Endothelial cell of umbilical vein (primary cell): ENCODE data around the gene PCGF3. TPM values are rescaled to one million over a fixed set of nuclear protein-coding genes. Genes with fewer than 3 reads are reported as not detected.
"Not testable (repeated sequence)": the region's sequence is repeated elsewhere in the genome, so short reads cannot be mapped to it uniquely, and the experiment has no call there.

Source experiments
- BruUV-seq: library from RNA; stranded (reverse); fragments of 400-500 nt; replicated peaks from 2 replicates; lab custom pipeline; 2021; lab: Mats Ljungman, UMichigan
- CTCF ChIA-PET: fragments of 300-600, 350-600 bp; sonication (Branson Sonifier 250); formaldehyde crosslinking; loops from one replicate; lab custom pipeline; 2021; ENCODE audit warnings: antibody characterized with exemption, inconsistent platforms; lab: Charles Lee
- POLR2A ChIA-PET: fragments of 300-600, 350-600 bp; sonication (Branson Sonifier 250); formaldehyde crosslinking; loops from one replicate; lab custom pipeline; 2021; ENCODE audit warnings: antibody characterized with exemption, inconsistent platforms; lab: Charles Lee
- DNase-seq: peaks from one replicate; pipeline ENCODE4 v3.0.0-alpha.2; 2011; ENCODE audit warnings: low read depth, low spot score
- FAIRE-seq: peaks from 2 replicates; lab custom pipeline; 2011; peaks lifted over from hg19 to GRCh38; lab: Jason Lieb, UNC
- H2AFZ ChIP-seq: 2 replicates; pipeline ENCODE4 v1.6.0; 2012; ENCODE audit warnings: low read depth, low read length, control low read depth, inconsistent platforms
- H3K27ac ChIP-seq: 2 replicates; pipeline ENCODE4 v1.5.1; 2011; ENCODE audit warnings: low read depth, mild to moderate bottlenecking, control low read depth, low read length, moderate library complexity; ENCODE audit not compliant: insufficient read depth
- H3K27me3 ChIP-seq, 2 experiments: 2 replicates each; pipeline versions ENCODE4 v1.6.0 to v1.6.1; 2011; ENCODE audit warnings: low read length in 2 of 2, mixed read lengths in 1 of 2; ENCODE audit not compliant: control insufficient read depth in 2 of 2, insufficient read depth in 2 of 2
- H3K36me3 ChIP-seq, 2 experiments: 2 replicates in 1 of 2; 3 replicates in 1 of 2; pipeline ENCODE4 v1.5.1; 2011; ENCODE audit warnings: low read length in 2 of 2, mild to moderate bottlenecking in 1 of 2, moderate library complexity in 1 of 2; ENCODE audit not compliant: control insufficient read depth in 2 of 2, insufficient read depth in 2 of 2; ENCODE audit errors: extremely low read depth in 1 of 2
- H3K4me1 ChIP-seq: 3 replicates; pipeline ENCODE4 v1.5.1; 2011; ENCODE audit warnings: mild to moderate bottlenecking, low read length; ENCODE audit not compliant: control insufficient read depth, insufficient read depth; ENCODE audit errors: extremely low read depth
- H3K4me2 ChIP-seq: 2 replicates; pipeline ENCODE4 v1.6.1; 2011; ENCODE audit warnings: low read length, control low read depth, mixed read lengths; ENCODE audit not compliant: insufficient read depth
- H3K4me3 ChIP-seq, 3 experiments: fragments of 200-600 bp in 1 of 3; sonication (generic), shearing (Covaris generic) in 1 of 3; replicated peaks in 1 of 3; 2 replicates each; pipeline ENCODE4 v1.5.1; 2011 to 2016; ENCODE audit warnings: control low read depth in 3 of 3, low read length in 3 of 3, mild to moderate bottlenecking in 2 of 3, inconsistent platforms in 1 of 3, low read depth in 1 of 3, moderate library complexity in 1 of 3; ENCODE audit not compliant: insufficient read depth in 1 of 3
- H3K79me2 ChIP-seq: 2 replicates; pipeline ENCODE4 v1.6.0; 2012; ENCODE audit warnings: low read length, inconsistent platforms; ENCODE audit not compliant: control insufficient read depth, insufficient read depth
- H3K9ac ChIP-seq: replicated peaks from 2 replicates; pipeline ENCODE3; 2011; ENCODE audit warnings: low read length, control low read depth; ENCODE audit not compliant: insufficient read depth; ENCODE audit errors: extremely low read depth
- H3K9me1 ChIP-seq: replicated peaks from 3 replicates; pipeline ENCODE4 v1.6.0; 2011; ENCODE audit warnings: mild to moderate bottlenecking, low read length; ENCODE audit not compliant: control insufficient read depth, insufficient read depth; ENCODE audit errors: extremely low read depth
- H3K9me3 ChIP-seq: replicated peaks from 2 replicates; pipeline ENCODE4 v1.5.1; 2012; ENCODE audit warnings: low read length, inconsistent platforms; ENCODE audit not compliant: control insufficient read depth, insufficient read depth
- H4K20me1 ChIP-seq: replicated peaks from 2 replicates; pipeline ENCODE3; 2011; ENCODE audit warnings: mild to moderate bottlenecking, low read length; ENCODE audit not compliant: control insufficient read depth, insufficient read depth; ENCODE audit errors: extremely low read depth
- EZH2 ChIP-seq: IDR thresholded peaks from 2 replicates; pipeline ENCODE4 v1.6.1; 2012; ENCODE audit warnings: borderline replicate concordance, low read depth, mild to moderate bottlenecking, moderate library complexity, low read length, inconsistent platforms; ENCODE audit not compliant: severe bottlenecking
- FOS ChIP-seq: IDR thresholded peaks from 2 replicates; pipeline ENCODE4 v1.6.1; 2011; ENCODE audit warnings: mild to moderate bottlenecking, low read length, moderate library complexity, borderline replicate concordance; ENCODE audit not compliant: insufficient read depth
- GATA2 ChIP-seq: IDR thresholded peaks from 2 replicates; pipeline ENCODE4 v1.7.0; 2011; ENCODE audit warnings: low read depth, mild to moderate bottlenecking, moderate library complexity, mixed read lengths, low read length; ENCODE audit not compliant: insufficient read length, insufficient read depth
- POLR2AphosphoS5 ChIP-seq: IDR thresholded peaks from 2 replicates; pipeline ENCODE4 v1.6.1; 2012; ENCODE audit warnings: low read depth, mild to moderate bottlenecking, control low read depth, low read length, moderate library complexity; ENCODE audit not compliant: insufficient read depth
- dilution Hi-C: fragments of 300-500 bp; cut with MboI; formaldehyde crosslinking; loops from one replicate; pipeline ENCODE4 v1.15.0; 2019; ENCODE audit warnings: low sequenced_read_pairs; ENCODE audit not compliant: extremely low pct_ligation_motif_present
- intact Hi-C: fragments of 100-400 bp; cut with micrococcal nuclease; formaldehyde crosslinking; loops from one replicate; pipeline ENCODE4 v1.10.0; 2022
- polyA plus RNA-seq, 4 experiments: library from polyadenylated mRNA; depleted of rRNA in 3 of 4; stranded (reverse) in 3 of 4; unstranded in 1 of 4; fragments of >200 nt; gene quantifications; 2 replicates each; pipeline versions ENCODE4 v1.2.1 to v1.2.3, GENCODE V29; 2011 to 2012; ENCODE audit warnings: missing spikeins in 1 of 4
- total RNA-seq: library from RNA; stranded (reverse); gene quantifications from 2 replicates; pipeline ENCODE4 v1.2.3, GENCODE V29; 2021
- TF ChIP-seq, protein P1 (sequence below): IDR thresholded peaks from 2 replicates; pipeline ENCODE4 v1.6.1; 2011; ENCODE audit not compliant: insufficient read depth, insufficient read length

The PCGF3 gene
- total and polyA plus RNA-seq, 2 donors (not counting 3 experiments of a cell fraction or from before 2014, with no cell fraction given) = 70.2 to 91.8 TPM

DNA sequence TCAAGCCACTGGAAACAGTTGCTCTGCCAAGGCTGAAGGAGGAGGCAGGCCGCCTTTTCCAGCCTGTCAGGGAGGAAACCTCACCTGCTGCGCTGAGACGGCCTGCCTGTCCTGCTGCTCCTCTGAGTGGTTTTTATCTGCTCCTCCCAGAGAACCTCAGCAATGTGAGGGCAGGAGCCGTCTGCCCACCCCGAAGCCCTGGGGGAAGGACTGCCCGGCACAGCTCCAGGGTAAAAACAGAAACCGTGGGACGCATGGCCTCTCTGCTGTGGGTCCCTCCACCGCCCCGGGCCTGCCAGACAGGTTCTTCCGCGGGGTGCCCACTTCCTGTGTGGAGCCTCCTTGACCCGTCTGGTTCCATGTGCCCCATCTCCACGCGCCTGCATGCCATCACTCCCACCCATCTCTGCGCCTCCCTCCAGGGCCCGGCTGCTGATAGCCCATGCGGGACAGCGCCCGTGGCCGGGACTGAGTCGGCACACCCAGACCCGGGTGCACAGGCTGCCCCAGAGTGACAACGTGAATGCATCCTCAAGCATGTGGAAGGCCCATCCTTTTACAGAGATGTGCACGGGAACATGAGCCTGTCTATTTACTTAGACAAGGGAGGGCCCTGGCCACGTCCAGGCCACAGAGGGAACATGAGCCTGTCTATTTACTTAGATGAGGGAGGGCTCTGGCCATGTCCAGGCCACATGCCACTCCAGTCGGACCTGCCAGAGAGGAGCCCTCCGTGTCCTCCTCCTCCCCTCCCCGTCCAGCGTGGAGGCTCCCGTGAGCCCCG, 12.7 kb upstream of the PCGF3 start:
- dilution Hi-C loops (no loop called here), intact Hi-C loops (no loop called here)
- TF ChIP-seq, protein P1, sequence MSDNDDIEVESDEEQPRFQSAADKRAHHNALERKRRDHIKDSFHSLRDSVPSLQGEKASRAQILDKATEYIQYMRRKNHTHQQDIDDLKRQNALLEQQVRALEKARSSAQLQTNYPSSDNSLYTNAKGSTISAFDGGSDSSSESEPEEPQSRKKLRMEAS = no peak
- no peak for TF ChIP-seq FOS
- TF ChIP-seq POLR2AphosphoS5 = no peak
- TF ChIP-seq GATA2 = no peak
- no peak for TF ChIP-seq EZH2
- no peaks in the 10 kb centered on the region for H4K20me1 ChIP-seq
- H3K4me2 ChIP-seq = no peak overlapping the region
- ChIA-PET CTCF (interaction anchor here (1.0 kb wide), 1 partner anchor 9 kb away, joined by 3 read pairs; no protein-coding TSS in a partner anchor), POLR2A (no interaction called here)
- DNase-seq (no peak), FAIRE-seq (no peak)
- no peak overlapping the region for H2AFZ ChIP-seq
- no peak overlapping the region for H3K4me3 ChIP-seq
- no peaks in the 10 kb centered on the region for H3K79me2 ChIP-seq
- H3K9me1 ChIP-seq = no peaks in the 10 kb centered on the region
- no peaks in the 10 kb centered on the region for H3K9me3 ChIP-seq
- no peak overlapping the region for H3K9ac ChIP-seq
- no peak overlapping the region for H3K27ac ChIP-seq
- peaks cover 2 to 4% of the 10 kb centered on the region in 2 experiments for H3K27me3 ChIP-seq
- BruUV-seq = no TSS peak
- peaks cover 8% of the 10 kb centered on the region for H3K4me1 ChIP-seq
- H3K36me3 ChIP-seq = no peaks in the 10 kb centered on the region

DNA sequence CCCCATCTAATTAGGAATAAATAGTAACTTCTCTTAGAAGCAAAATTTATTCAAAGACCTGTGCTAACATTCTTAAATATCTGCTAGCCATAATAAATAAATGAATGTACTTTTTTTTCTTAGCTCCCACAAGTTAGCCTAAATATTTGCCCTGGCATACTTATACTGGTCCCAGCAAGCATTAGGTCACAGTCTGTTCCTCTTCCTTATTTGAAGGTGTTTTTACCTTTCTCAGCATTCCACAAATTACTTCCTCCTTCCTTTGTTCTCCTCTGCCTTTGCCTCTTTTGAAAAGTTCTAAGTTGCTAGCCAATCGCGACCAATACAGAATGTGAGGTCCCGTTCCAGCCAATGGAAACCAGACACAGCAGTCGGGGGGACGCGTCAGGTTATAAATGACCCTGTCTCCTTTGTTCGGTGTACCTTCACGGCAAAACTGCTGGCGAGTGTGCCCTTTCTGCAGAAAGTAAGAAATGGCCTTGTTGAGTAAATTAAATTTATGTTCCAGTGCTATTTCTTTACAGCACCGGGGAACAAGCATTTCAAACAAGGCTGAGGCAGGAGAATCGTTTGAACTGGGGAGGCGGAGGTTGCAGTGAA, 11.2 kb upstream of the PCGF3 start:
- H3K36me3 ChIP-seq, H4K20me1 ChIP-seq, H3K4me2 ChIP-seq, H3K9me3 ChIP-seq, H3K9ac ChIP-seq, DNase-seq, H3K9me1 ChIP-seq, H3K4me1 ChIP-seq, H3K27me3 ChIP-seq, H2AFZ ChIP-seq, H3K27ac ChIP-seq, H3K4me3 ChIP-seq, dilution Hi-C loops, BruUV-seq, H3K79me2 ChIP-seq, POLR2A ChIA-PET, intact Hi-C loops, FAIRE-seq: not testable (repeated sequence)
- CTCF ChIA-PET = interaction anchor here (0.8 to 0.9 kb wide), 2 partner anchors 11 to 25 kb away, joined by 3 read pairs; no protein-coding TSS in a partner anchor
